HepG2 (cell line): ENCODE measurements around the gene SEZ6L. TPM values are rescaled to one million over a fixed set of nuclear protein-coding genes. Genes with fewer than 3 reads are reported as not detected.

Experiments
- ATAC-seq: fragments of 200-7000 bp; cut with Tn5 transposase; 3 replicates; pipeline ENCODE4 v1.9.1; 2020; ENCODE audit warnings: mild to moderate bottlenecking, moderate library complexity
- BruUV-seq: library from RNA; stranded (reverse); fragments of 400-500 nt; replicated peaks from 2 replicates; lab custom pipeline; 2021; lab: Mats Ljungman, UMichigan
- CTCF ChIA-PET: fragments of 300-600 bp; formaldehyde crosslinking; extraction: SDS; loops from one replicate; lab custom pipeline; 2021; ENCODE audit warnings: low total read pairs, inconsistent platforms, low intra/inter-chr PET ratio; lab: Yijun Ruan, JAX
- POLR2A ChIA-PET: fragments of 350-600 bp; sonication (Branson Sonifier 250); formaldehyde crosslinking; loops from one replicate; lab custom pipeline; 2020; ENCODE audit warnings: antibody characterized with exemption, inconsistent platforms; lab: Yijun Ruan, JAX
- DNase-seq: peaks from one replicate; pipeline ENCODE4 v3.0.0-alpha.2; 2015; ENCODE audit warnings: low spot score
- FAIRE-seq: peaks from 3 replicates; lab custom pipeline; 2011; peaks lifted over from hg19 to GRCh38; lab: Jason Lieb, UNC
- H2AFZ ChIP-seq: one replicate; pipeline ENCODE4 v1.6.1; 2011; ENCODE audit warnings: low read length, inconsistent platforms
- H3K27ac ChIP-seq: fragments of 300-600 bp; 3 replicates; pipeline ENCODE4 v1.8.0; 2011; ENCODE audit warnings: mixed run types, mild to moderate bottlenecking, mixed read lengths, low read length, inconsistent platforms; ENCODE audit not compliant: insufficient read depth; ENCODE audit errors: extremely low read length
- H3K27me3 ChIP-seq, 2 experiments: fragments of 200-600 bp in 1 of 2; 2 replicates in 1 of 2; 3 replicates in 1 of 2; pipeline versions ENCODE4 v1.6.0 to v1.8.0; 2011; ENCODE audit warnings: low read length in 2 of 2, mild to moderate bottlenecking in 2 of 2, moderate library complexity in 2 of 2, inconsistent platforms in 1 of 2; ENCODE audit not compliant: insufficient read depth in 2 of 2, control insufficient read depth in 1 of 2
- H3K36me3 ChIP-seq, 2 experiments: fragments of 200-600 bp in 1 of 2; replicated peaks in 1 of 2; 2 replicates in 1 of 2; 3 replicates in 1 of 2; pipeline versions ENCODE4 v1.5.1 to v1.8.0; 2011; ENCODE audit warnings: low read length in 2 of 2, inconsistent platforms in 1 of 2; ENCODE audit not compliant: insufficient read depth in 2 of 2, control insufficient read depth in 1 of 2
- H3K4me1 ChIP-seq: 2 replicates; pipeline ENCODE4 v1.5.1; 2012; ENCODE audit warnings: low read length, inconsistent platforms; ENCODE audit not compliant: insufficient read depth
- H3K4me2 ChIP-seq: 2 replicates; pipeline ENCODE4 v1.6.0; 2011; ENCODE audit warnings: low read depth, low read length, inconsistent platforms
- H3K4me3 ChIP-seq, 3 experiments: fragments of 200-600 bp in 1 of 3; sonication (generic), shearing (Covaris generic) in 1 of 3; replicated peaks in 1 of 3; 2 replicates each; pipeline ENCODE4 v1.5.1; 2011 to 2016; ENCODE audit warnings: low read length in 3 of 3, inconsistent platforms in 2 of 3, low read depth in 2 of 3, mild to moderate bottlenecking in 2 of 3, control low read depth in 1 of 3, mixed read lengths in 1 of 3; ENCODE audit not compliant: insufficient read depth in 1 of 3
- H3K79me2 ChIP-seq: one replicate; pipeline ENCODE4 v1.6.1; 2011; ENCODE audit warnings: low read length, inconsistent platforms; ENCODE audit not compliant: insufficient read depth
- H3K9ac ChIP-seq: 2 replicates; pipeline ENCODE4 v1.6.0; 2011; ENCODE audit warnings: mild to moderate bottlenecking, low read depth, low read length, inconsistent platforms; ENCODE audit not compliant: insufficient read depth
- H3K9me3 ChIP-seq: 2 replicates; pipeline ENCODE4 v1.5.1; 2012; ENCODE audit warnings: mild to moderate bottlenecking, low read length
- H4K20me1 ChIP-seq: 2 replicates; pipeline ENCODE4 v1.6.0; 2011; ENCODE audit warnings: inconsistent platforms, mild to moderate bottlenecking, low read length, moderate library complexity; ENCODE audit not compliant: insufficient read depth
- GPN1 ChIP-seq: sonication (generic); formaldehyde crosslinking; IDR thresholded peaks from 2 replicates; pipeline ENCODE4 v1.5.1; 2020; ENCODE audit warnings: missing genetic modification reagents, borderline replicate concordance
- PLRG1 ChIP-seq: fragments of 450-650 bp; conservative IDR thresholded peaks from 2 replicates; pipeline ENCODE4 v1.6.1; 2016
- POLR2A ChIP-seq, 2 experiments: IDR thresholded peaks; 2 replicates each; pipeline ENCODE4 v1.6.1; 2011; ENCODE audit warnings: low read depth in 2 of 2, low read length in 2 of 2, mild to moderate bottlenecking in 1 of 2, moderate library complexity in 1 of 2; ENCODE audit not compliant: insufficient read depth in 1 of 2
- POLR2AphosphoS5 ChIP-seq: IDR thresholded peaks from 2 replicates; pipeline ENCODE4 v1.6.1; 2012; ENCODE audit warnings: low read depth, low read length
- YEATS4 ChIP-seq: sonication (generic); formaldehyde crosslinking; IDR thresholded peaks from 2 replicates; pipeline ENCODE4 v1.4.0; 2020; ENCODE audit warnings: missing genetic modification reagents, borderline replicate concordance
- ZHX2 ChIP-seq, 2 experiments: sonication (generic) in 1 of 2; formaldehyde crosslinking in 1 of 2; IDR thresholded peaks; 2 replicates each; pipeline versions ENCODE4 v1.6.1 to v1.9.0; 2014 to 2022; ENCODE audit warnings: antibody characterized with exemption in 1 of 2, borderline replicate concordance in 1 of 2, inconsistent platforms in 1 of 2, low read depth in 1 of 2, missing genetic modification reagents in 1 of 2
- ZNF292 ChIP-seq: sonication (generic); formaldehyde crosslinking; IDR thresholded peaks from 2 replicates; pipeline ENCODE4 v1.8.1; 2022; ENCODE audit warnings: mild to moderate bottlenecking, low read depth, missing genetic modification reagents, borderline replicate concordance
- ZNF317 ChIP-seq: sonication (generic); formaldehyde crosslinking; IDR thresholded peaks from 2 replicates; pipeline ENCODE4 v1.5.0; 2020; ENCODE audit warnings: mild to moderate bottlenecking, missing genetic modification reagents
- WGBS: methylation state at CpG from one replicate; pipeline ENCODE4 v1.1.6; 2017; ENCODE audit warnings: low lambda C conversion rate; 5-methylcytosine and 5-hydroxymethylcytosine counted together
- in situ Hi-C: cut with HindIII; loops from 2 replicates; pipeline ENCODE4 v1.10.0; 2017; ENCODE audit warnings: low pct_unique_long_range_greater_than_20kb; ENCODE audit not compliant: extremely low pct_ligation_motif_present
- intact Hi-C: fragments of 100-400 bp; cut with micrococcal nuclease; formaldehyde crosslinking; loops from one replicate; pipeline ENCODE4 v1.10.0; 2022; ENCODE audit not compliant: unreplicated experiment
- polyA plus RNA-seq, 8 experiments: library from polyadenylated mRNA; depleted of rRNA in 3 of 8; stranded (reverse) in 7 of 8; unstranded in 1 of 8; fragments of >200 nt; fragmentation: Illumina TruSeq in 4 of 8; extraction: Trizol in 4 of 8; gene quantifications; 2 replicates each; pipeline versions ENCODE4 v1.2.1 to v1.2.3, GENCODE V29; 2011 to 2016; ENCODE audit warnings: low read depth in 4 of 8, missing spikeins in 1 of 8, mixed read lengths in 1 of 8; ENCODE audit not compliant: insufficient read depth in 1 of 8
- total RNA-seq, 5 experiments: library from RNA; depleted of rRNA; stranded (reverse); fragments of >200 nt; fragmentation: Illumina TruSeq; extraction: Trizol; gene quantifications; 2 replicates each; pipeline ENCODE4 v1.2.3, GENCODE V29; 2016; ENCODE audit warnings: low read depth in 1 of 5
- TF ChIP-seq, protein P1 (sequence below): sonication (generic); formaldehyde crosslinking; IDR thresholded peaks from 2 replicates; pipeline ENCODE4 v1.4.0; 2020; ENCODE audit warnings: missing genetic modification reagents
- TF ChIP-seq, protein P2 (sequence below): sonication (generic); formaldehyde crosslinking; IDR thresholded peaks from 2 replicates; pipeline ENCODE4 v1.9.0; 2021; ENCODE audit warnings: missing genetic modification reagents, mild to moderate bottlenecking, borderline replicate concordance
- TF ChIP-seq, protein P3 (sequence below): sonication (generic); formaldehyde crosslinking; IDR thresholded peaks from 2 replicates; pipeline ENCODE4 v1.8.0; 2022; ENCODE audit warnings: mild to moderate bottlenecking, missing genetic modification reagents, moderate library complexity

The SEZ6L gene
- total and polyA plus RNA-seq, 2 of the 13 experiments (the other 11 are each of a cell fraction or from before 2014, with no cell fraction given): not detected

- H3K4me1 ChIP-seq: no peaks in the 10 kb centered on the region
- H3K4me2 ChIP-seq: no peak overlapping the region
- no peak for FAIRE-seq
- no peak for DNase-seq
- no peak overlapping the region for H2AFZ ChIP-seq
- no peaks in the 10 kb centered on the region for H3K79me2 ChIP-seq
- H3K36me3 ChIP-seq: no peaks in the 10 kb centered on the region
- no peak overlapping the region for H3K9ac ChIP-seq
- H3K4me3 ChIP-seq: no peak overlapping the region
- no peak for ATAC-seq
- ChIA-PET POLR2A (no interaction called here), CTCF (no interaction called here)
- H3K9me3 ChIP-seq: no peaks in the 10 kb centered on the region
- H3K27me3 ChIP-seq: peaks cover 0 to 15% of the 10 kb centered on the region in 2 experiments; a peak in 3 of 5 replicates
- no TSS peak for BruUV-seq
- WGBS: 25% methylated on average over 2 of the region's 2 CpGs
- in situ Hi-C loops (no loop called here), intact Hi-C loops (no loop called here)
- H3K27ac ChIP-seq: no peak overlapping the region
- H4K20me1 ChIP-seq: no peaks in the 10 kb centered on the region; the same call in 1 of the 2 replicates
- TF ChIP-seq ZHX2 (IDR thresholded peaks at IDR 0.05; ENCODE audit: low read depth) (no peak), ZHX2 (CRISPR knock-in tag; IDR thresholded peaks at IDR 0.05; ENCODE audit: borderline replicate concordance) (no peak), GPN1 (CRISPR knock-in tag) (no peak), POLR2AphosphoS5 (no peak), ZNF317 (CRISPR knock-in tag) (no peak), ZNF292 (CRISPR knock-in tag) (no peak), PLRG1 (no peak), POLR2A (IDR thresholded peaks at IDR 0.05; ENCODE audit: insufficient read depth in 1 of 2, low read depth in 2 of 2, low read length in 2 of 2) (no peak), YEATS4 (no peak)
- TF ChIP-seq, protein P1, sequence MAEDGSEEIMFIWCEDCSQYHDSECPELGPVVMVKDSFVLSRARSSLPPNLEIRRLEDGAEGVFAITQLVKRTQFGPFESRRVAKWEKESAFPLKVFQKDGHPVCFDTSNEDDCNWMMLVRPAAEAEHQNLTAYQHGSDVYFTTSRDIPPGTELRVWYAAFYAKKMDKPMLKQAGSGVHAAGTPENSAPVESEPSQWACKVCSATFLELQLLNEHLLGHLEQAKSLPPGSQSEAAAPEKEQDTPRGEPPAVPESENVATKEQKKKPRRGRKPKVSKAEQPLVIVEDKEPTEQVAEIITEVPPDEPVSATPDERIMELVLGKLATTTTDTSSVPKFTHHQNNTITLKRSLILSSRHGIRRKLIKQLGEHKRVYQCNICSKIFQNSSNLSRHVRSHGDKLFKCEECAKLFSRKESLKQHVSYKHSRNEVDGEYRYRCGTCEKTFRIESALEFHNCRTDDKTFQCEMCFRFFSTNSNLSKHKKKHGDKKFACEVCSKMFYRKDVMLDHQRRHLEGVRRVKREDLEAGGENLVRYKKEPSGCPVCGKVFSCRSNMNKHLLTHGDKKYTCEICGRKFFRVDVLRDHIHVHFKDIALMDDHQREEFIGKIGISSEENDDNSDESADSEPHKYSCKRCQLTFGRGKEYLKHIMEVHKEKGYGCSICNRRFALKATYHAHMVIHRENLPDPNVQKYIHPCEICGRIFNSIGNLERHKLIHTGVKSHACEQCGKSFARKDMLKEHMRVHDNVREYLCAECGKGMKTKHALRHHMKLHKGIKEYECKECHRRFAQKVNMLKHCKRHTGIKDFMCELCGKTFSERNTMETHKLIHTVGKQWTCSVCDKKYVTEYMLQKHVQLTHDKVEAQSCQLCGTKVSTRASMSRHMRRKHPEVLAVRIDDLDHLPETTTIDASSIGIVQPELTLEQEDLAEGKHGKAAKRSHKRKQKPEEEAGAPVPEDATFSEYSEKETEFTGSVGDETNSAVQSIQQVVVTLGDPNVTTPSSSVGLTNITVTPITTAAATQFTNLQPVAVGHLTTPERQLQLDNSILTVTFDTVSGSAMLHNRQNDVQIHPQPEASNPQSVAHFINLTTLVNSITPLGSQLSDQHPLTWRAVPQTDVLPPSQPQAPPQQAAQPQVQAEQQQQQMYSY (CRISPR knock-in tag): no peak
- TF ChIP-seq, protein P2, sequence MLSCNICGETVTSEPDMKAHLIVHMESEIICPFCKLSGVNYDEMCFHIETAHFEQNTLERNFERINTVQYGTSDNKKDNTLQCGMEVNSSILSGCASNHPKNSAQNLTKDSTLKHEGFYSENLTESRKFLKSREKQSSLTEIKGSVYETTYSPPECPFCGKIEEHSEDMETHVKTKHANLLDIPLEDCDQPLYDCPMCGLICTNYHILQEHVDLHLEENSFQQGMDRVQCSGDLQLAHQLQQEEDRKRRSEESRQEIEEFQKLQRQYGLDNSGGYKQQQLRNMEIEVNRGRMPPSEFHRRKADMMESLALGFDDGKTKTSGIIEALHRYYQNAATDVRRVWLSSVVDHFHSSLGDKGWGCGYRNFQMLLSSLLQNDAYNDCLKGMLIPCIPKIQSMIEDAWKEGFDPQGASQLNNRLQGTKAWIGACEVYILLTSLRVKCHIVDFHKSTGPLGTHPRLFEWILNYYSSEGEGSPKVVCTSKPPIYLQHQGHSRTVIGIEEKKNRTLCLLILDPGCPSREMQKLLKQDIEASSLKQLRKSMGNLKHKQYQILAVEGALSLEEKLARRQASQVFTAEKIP: no peak
- TF ChIP-seq, protein P3, sequence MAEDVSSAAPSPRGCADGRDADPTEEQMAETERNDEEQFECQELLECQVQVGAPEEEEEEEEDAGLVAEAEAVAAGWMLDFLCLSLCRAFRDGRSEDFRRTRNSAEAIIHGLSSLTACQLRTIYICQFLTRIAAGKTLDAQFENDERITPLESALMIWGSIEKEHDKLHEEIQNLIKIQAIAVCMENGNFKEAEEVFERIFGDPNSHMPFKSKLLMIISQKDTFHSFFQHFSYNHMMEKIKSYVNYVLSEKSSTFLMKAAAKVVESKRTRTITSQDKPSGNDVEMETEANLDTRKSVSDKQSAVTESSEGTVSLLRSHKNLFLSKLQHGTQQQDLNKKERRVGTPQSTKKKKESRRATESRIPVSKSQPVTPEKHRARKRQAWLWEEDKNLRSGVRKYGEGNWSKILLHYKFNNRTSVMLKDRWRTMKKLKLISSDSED (CRISPR knock-in tag): no peak
Measured at GRCh38 chr22:26283330-26283729, 114.1 kb downstream of the SEZ6L start.
